Heart left ventricle (tissue), 16 donors: Measurements from ENCODE around the gene SPTB. TPM values are rescaled to one million over a fixed set of nuclear protein-coding genes. Genes with fewer than 3 reads are reported as not detected.
A peak's percentile ranks its signal among the peaks of the same experiment; 100 is the strongest.

Experiments
- ATAC-seq, 4 donors: fragments of 200-7000 bp; cut with Tn5 transposase; one replicate each; pipeline ENCODE4 v1.9.1; 2020 to 2022; ENCODE audit warnings: moderate library complexity in 4 of 4, mild to moderate bottlenecking in 3 of 4, moderate number of reproducible peaks in 1 of 4
- DNase-seq, 5 donors: peaks; one replicate each; pipeline ENCODE4 v3.0.0-alpha.2; 2020
- H3K27ac ChIP-seq, 12 donors: fragments of 200-600 bp; sonication (generic) in 4 of 12; one replicate each; pipeline versions ENCODE4 v1.5.0 to v1.8.0; 2016 to 2022; ENCODE audit warnings: mild to moderate bottlenecking in 2 of 12
- H3K27me3 ChIP-seq, 9 donors: fragments of 200-600 bp; sonication (generic) in 2 of 9; one replicate each; pipeline versions ENCODE4 v1.5.1 to v1.8.0; 2016 to 2022; ENCODE audit warnings: mild to moderate bottlenecking in 3 of 9
- H3K36me3 ChIP-seq, 9 donors: fragments of 200-600 bp; sonication (generic) in 2 of 9; one replicate each; pipeline versions ENCODE4 v1.5.0 to v1.8.0; 2018 to 2022; ENCODE audit warnings: mild to moderate bottlenecking in 2 of 9
- H3K4me1 ChIP-seq, 12 donors: fragments of 200-600 bp; sonication (generic) in 4 of 12; one replicate each; pipeline versions ENCODE4 v1.5.0 to v1.8.0; 2016 to 2022; ENCODE audit warnings: mild to moderate bottlenecking in 3 of 12
- H3K4me3 ChIP-seq, 12 donors: fragments of 200-600 bp; sonication (generic) in 4 of 12; one replicate each; pipeline versions ENCODE4 v1.5.0 to v1.8.0; 2017 to 2022; ENCODE audit warnings: mild to moderate bottlenecking in 9 of 12, moderate library complexity in 4 of 12
- H3K9me3 ChIP-seq, 12 donors: fragments of 200-600 bp; sonication (generic) in 4 of 12; one replicate each; pipeline versions ENCODE4 v1.5.0 to v1.8.0; 2016 to 2022; ENCODE audit warnings: mild to moderate bottlenecking in 1 of 12
- POLR2A ChIP-seq, 2 donors: fragments of 450-650 bp; IDR thresholded peaks; one replicate each; pipeline ENCODE4 v1.6.1; 2017; ENCODE audit warnings: antibody characterized with exemption in 2 of 2, mild to moderate bottlenecking in 2 of 2, moderate library complexity in 2 of 2
- WGBS, 4 donors: extraction: QIAGEN DNeasy Blood & Tissue Kit in 2 of 4; methylation state at CpG; one replicate each; pipeline versions ENCODE4 v1.1.5 to v1.1.7; 2013 to 2018; 5-methylcytosine and 5-hydroxymethylcytosine counted together
- intact Hi-C, 10 donors: fragments of 100-400 bp; cut with DNase I; formaldehyde crosslinking; loops; one replicate each; pipeline versions ENCODE4 v1.11.1 to v1.14.2; 2022
- polyA plus RNA-seq, 2 donors: library from polyadenylated mRNA; stranded (reverse); fragments of 200-250 nt; gene quantifications; one replicate each; pipeline ENCODE4 v1.2.3, GENCODE V29; 2013
- total RNA-seq, 9 donors: library from RNA; depleted of rRNA in 2 of 9; stranded (reverse); fragments of >200 nt in 2 of 9; fragmentation: NEBNext Ultra II Directional in 3 of 9; extraction: Animal tissue kit (Norgen Biotek cat#: 25700) in 3 of 9; gene quantifications; one replicate each; pipeline versions ENCODE4 v1.1.0 to v1.2.4, GENCODE V29; 2016 to 2023
- TF ChIP-seq, protein P1 (sequence below), 12 donors: fragments of 200-600 bp; sonication (generic) in 4 of 12; IDR thresholded peaks; one replicate each; pipeline versions ENCODE4 v1.5.0 to v1.8.0; 2018 to 2022; ENCODE audit warnings: antibody characterized with exemption in 12 of 12, mild to moderate bottlenecking in 5 of 12
- donor health status: ischemic (EF 13 %, LVEDD 7.1; RV severe dilation, severe dysfunction).
- donor health status: healthy with polysubstance abuse.
- donor health status: DM: no; HTN: yes; CAD: no.
- donor health status: DM: no; HTN: no; CAD: no.
- donor health status: ischemic (EF 25% LVEDD 6.9; RV normal size, moderate dysfunction).
- donor health status: ischemic (EF 25% LVEDD 5.7; RV mildly dilated, moderate dysfunction).
- donor health status: healthy.
- donor health status: DM: yes; HTN: yes; CAD: no.
- donor health status: ischemic (EF 35%, LVEDD 5.7; RV mildly dilated, moderate dysfunction).
- donor health status: nonischemic (EF 11% LVEDD 7.7; RV severe dilation, severe dysfunction).
- donor health status: DM: yes; HTN: yes; CAD: no.
- donor health status: PGD.
- donor health status: ischemic (EF 29% LVEDD 5.4; RV normal size, mild dysfunction).
- donor health status: nonischemic (EF 23%, LVEDD 6.1; RV moderate dilation, normal function).

SPTB gene
- total and polyA plus RNA-seq, 11 donors: 60.3 to 195 (median 92.6) TPM

DNA sequence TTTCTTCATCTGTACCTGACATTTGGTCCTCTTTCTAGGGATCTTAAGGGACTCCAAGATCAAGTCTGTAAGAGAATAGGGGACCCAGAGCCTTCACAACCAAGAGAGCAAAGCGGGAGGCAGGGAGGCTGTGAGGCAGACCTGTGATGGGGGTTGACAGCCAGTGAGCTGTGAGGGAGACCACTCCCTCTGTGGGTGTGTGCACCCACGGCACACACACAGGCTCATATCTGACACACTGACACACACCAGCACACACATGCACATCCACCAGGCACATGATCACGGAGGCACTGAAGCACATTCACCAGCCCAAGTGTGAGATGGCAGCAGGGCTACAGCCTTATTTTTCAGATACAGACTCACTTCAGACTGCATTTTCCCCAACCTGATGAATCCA is 55.2 kb downstream of the SPTB start:
- Histone ChIP-seq H3K27ac (peak overlapping the region in 4 of 12 donors; percentile 49 to 79 (median 64)), H3K4me3 (no peak overlapping the region), H3K27me3 (no peaks in the 10 kb centered on the region), H3K4me1 (peaks cover 0 to 52% (median 20%) of the 10 kb centered on the region in 12 donors), H3K36me3 (no peaks in the 10 kb centered on the region), H3K9me3 (no peaks in the 10 kb centered on the region)
- no peak for DNase-seq
- TF ChIP-seq, protein P1, sequence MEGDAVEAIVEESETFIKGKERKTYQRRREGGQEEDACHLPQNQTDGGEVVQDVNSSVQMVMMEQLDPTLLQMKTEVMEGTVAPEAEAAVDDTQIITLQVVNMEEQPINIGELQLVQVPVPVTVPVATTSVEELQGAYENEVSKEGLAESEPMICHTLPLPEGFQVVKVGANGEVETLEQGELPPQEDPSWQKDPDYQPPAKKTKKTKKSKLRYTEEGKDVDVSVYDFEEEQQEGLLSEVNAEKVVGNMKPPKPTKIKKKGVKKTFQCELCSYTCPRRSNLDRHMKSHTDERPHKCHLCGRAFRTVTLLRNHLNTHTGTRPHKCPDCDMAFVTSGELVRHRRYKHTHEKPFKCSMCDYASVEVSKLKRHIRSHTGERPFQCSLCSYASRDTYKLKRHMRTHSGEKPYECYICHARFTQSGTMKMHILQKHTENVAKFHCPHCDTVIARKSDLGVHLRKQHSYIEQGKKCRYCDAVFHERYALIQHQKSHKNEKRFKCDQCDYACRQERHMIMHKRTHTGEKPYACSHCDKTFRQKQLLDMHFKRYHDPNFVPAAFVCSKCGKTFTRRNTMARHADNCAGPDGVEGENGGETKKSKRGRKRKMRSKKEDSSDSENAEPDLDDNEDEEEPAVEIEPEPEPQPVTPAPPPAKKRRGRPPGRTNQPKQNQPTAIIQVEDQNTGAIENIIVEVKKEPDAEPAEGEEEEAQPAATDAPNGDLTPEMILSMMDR (IDR thresholded peaks at IDR 0.05): no peak
- TF ChIP-seq POLR2A (IDR thresholded peaks at IDR 0.05): no peak
- WGBS, 4 donors: 55 to 87% (median 74%) methylated on average over 3 of the region's 3 CpGs
- ATAC-seq: no peak
- intact Hi-C loops: loop anchor here in 8 of 10 donors (2.0 to 10.0 kb wide), 7 partner anchors 53 to 163 kb away; partner anchors contain the start of genes FNTB (in 2 of the 8) and SPTB (in 2 of the 8)

DNA sequence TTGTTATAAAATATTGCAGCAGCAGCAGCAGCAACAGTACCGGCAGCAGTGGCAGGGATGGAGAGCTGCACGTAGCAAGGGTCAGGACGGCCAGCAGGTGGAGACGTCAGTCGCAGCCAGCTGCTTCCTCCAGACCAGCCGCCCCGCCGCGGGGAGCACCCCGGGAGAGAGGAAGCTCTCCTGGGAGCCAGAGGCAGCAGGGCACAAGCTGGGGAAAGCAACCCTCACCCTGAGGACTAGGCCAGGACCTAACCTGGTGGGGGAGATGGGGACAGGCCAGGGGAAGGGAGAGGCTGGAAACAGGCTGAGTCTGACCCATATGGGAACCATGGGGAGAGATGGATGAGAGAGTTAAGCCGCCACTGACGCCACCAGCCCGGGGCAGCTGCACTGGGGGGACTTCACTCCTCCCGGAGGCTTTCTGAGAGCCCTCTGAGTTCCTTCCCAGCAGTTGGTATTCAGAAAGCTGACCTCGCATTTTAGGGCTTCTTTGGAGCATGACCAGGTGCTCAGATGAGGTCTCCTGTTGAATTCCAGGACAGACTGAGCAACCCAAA is 56.3 kb downstream of the SPTB start:
- ATAC-seq: peak; percentile 74 to 89 (median 86)
- Histone ChIP-seq H3K36me3 (no peaks in the 10 kb centered on the region), H3K9me3 (no peaks in the 10 kb centered on the region), H3K27ac (peak overlapping the region in 2 of 12 donors; percentile 4 to 17), H3K27me3 (no peaks in the 10 kb centered on the region), H3K4me1 (peaks cover 0 to 51% (median 20%) of the 10 kb centered on the region in 12 donors), H3K4me3 (no peak overlapping the region)
- intact Hi-C loops: loop anchor here in 9 of 10 donors (1.0 to 10.0 kb wide), 9 partner anchors 54 to 164 kb away; partner anchors contain the start of genes SPTB (in 3 of the 9) and FNTB (in 2 of the 9)
- 14 to 18% (median 17%) methylated on average over 10 to 15 of the region's 15 CpGs for WGBS, 4 donors
- TF ChIP-seq, protein P1 (IDR thresholded peaks at IDR 0.05): peak; percentile 62 to 84 (median 76)
- TF ChIP-seq POLR2A (IDR thresholded peaks at IDR 0.05): no peak
- peak; percentile 74 to 89 (median 86) for DNase-seq

DNA sequence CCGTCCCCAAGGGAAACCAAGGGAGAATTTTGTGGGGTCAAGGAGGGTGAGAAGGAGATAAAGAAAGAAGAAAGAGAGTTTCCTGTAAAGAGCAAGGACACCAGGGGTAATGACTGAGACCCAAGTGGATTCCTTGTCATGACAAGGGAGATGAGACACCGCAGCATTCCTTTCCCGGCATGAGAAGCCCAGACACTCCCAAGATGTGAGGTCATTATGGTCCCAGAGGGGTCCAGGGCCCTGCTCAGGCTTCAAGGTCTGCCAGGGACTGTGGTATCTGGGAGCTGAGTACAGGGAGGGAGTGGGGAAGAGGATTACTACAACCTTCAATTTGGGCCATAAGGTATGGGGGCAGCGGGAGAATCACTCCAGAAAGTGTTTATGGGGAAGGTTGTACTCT is 58.1 kb downstream of the SPTB start:
- H3K36me3 ChIP-seq: no peaks in the 10 kb centered on the region
- H3K27me3 ChIP-seq: no peaks in the 10 kb centered on the region
- H3K4me3 ChIP-seq: no peak overlapping the region
- 82 to 89% (median 87%) methylated on average over 4 of the region's 4 CpGs for WGBS, 4 donors
- DNase-seq: no peak
- ATAC-seq: no peak
- intact Hi-C loops: loop anchor here in 9 of 10 donors (2.0 to 10.0 kb wide), 9 partner anchors 56 to 166 kb away; partner anchors contain the start of genes SPTB (in 3 of the 9) and FNTB (in 2 of the 9)
- H3K4me1 ChIP-seq: peaks cover 0 to 41% (median 18%) of the 10 kb centered on the region in 12 donors
- TF ChIP-seq, protein P1 (IDR thresholded peaks at IDR 0.05): no peak
- no peak for TF ChIP-seq POLR2A (IDR thresholded peaks at IDR 0.05)
- no peaks in the 10 kb centered on the region for H3K9me3 ChIP-seq
- H3K27ac ChIP-seq: no peak overlapping the region

DNA sequence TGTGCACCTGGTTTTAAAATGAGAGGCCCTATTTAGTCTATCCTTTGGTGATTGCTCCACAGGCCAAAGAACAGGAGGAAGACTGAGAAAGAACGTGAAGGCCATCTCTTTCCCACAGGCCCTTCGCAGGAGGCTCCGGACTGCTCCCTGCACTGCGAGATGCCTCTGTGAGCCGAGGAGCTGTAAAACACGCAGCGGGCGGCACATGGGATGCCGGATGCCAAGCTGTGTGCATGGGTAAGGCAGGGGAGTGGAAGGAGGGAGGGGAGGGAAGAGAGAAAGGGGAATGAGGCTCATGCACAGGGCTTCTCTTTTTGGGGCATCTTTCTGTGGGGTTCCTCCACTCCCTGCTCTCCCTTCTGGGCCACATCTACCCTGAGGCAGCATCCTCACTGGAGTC is 61.6 kb downstream of the SPTB start:
- H3K27me3 ChIP-seq: no peaks in the 10 kb centered on the region
- no peak for TF ChIP-seq POLR2A (IDR thresholded peaks at IDR 0.05)
- TF ChIP-seq, protein P1 (IDR thresholded peaks at IDR 0.05): no peak
- WGBS, 4 donors: 83 to 93% (median 90%) methylated on average over 9 of the region's 9 CpGs
- no peaks in the 10 kb centered on the region for H3K9me3 ChIP-seq
- H3K36me3 ChIP-seq: no peaks in the 10 kb centered on the region
- H3K4me3 ChIP-seq: no peak overlapping the region
- H3K4me1 ChIP-seq: peaks cover 0 to 26% (median 5%) of the 10 kb centered on the region in 12 donors
- H3K27ac ChIP-seq: no peak overlapping the region
- DNase-seq (no peak), ATAC-seq (no peak)
- intact Hi-C loops: loop anchor here in 1 of 10 donors (5.0 kb wide), 1 partner anchor 64 kb away; no protein-coding TSS in a partner anchor
